GM19351 (cell line): Measurements from ENCODE around the gene GCN1.

ENCODE experiments used
- ATAC-seq: cut with Tn5 transposase; IDR thresholded peaks from one replicate; pipeline ENCODE4 v1.9.1; 2021; ENCODE audit warnings: mild to moderate bottlenecking, moderate library complexity; ENCODE audit not compliant: unreplicated experiment

The GCN1 gene

GRCh38 chr12:120119271-120119973 lies 75.1 kb downstream of the GCN1 start:
- ATAC-seq: no peak

DNA sequence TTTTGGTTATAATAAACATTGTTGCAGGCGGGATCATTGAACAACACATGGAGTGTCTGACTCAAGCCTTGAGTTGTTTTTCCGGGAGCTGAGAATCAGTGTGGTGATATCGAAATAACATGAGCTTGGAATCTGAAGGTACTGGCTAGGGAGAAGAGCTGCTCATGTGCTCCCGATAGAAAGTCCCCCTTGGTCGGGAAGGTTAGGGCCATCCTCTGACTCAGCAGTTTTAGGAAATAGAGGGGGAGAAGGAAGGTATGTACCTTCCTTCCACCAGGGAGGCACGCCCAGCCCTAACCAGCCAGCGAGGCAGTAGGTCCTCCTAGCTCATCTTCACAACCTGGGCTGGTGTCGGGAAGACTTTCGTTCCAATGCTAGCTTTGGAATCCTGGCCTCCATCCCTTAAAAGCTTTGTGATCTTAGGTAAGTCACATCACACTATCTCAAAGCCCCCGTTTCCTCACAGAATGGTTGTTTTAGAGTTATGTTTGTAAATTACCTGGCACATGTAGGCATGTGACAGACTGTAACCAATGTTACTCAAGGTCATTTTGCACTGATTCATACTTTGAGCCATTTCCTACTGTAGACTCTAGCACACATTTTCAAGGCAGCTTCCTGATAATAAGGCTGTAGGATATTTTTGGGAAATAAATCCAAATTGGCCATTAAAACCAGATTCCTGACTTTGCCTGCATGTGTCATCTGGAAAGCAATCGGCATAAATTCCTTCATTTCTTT lies 76.0 kb downstream of the GCN1 start:
- no peak for ATAC-seq

- no peak for ATAC-seq
Measured at GRCh38 chr12:120117961-120118320, 76.6 kb downstream of the GCN1 start.

- ATAC-seq: peak; percentile 43
Measured at GRCh38 chr12:120116792-120117651, 77.5 kb downstream of the GCN1 start.

GRCh38 chr12:120116441-120116791 lies 78.1 kb downstream of the GCN1 start, which contains the start of gene RAB35:
Gene RAB35 (minus strand): TSS chr12:120116753. CDS start chr12:120116650, 103 bp downstream.
- peak; percentile 12 for ATAC-seq

GRCh38 chr12:120115692-120116440 lies 78.6 kb downstream of the GCN1 start:
- ATAC-seq: peak; percentile 10

GRCh38 chr12:120115066-120115465 lies 79.4 kb downstream of the GCN1 start:
- no peak for ATAC-seq

GRCh38 chr12:120110550-120111501 lies 83.7 kb downstream of the GCN1 start:
- peak; percentile 85 for ATAC-seq

DNA sequence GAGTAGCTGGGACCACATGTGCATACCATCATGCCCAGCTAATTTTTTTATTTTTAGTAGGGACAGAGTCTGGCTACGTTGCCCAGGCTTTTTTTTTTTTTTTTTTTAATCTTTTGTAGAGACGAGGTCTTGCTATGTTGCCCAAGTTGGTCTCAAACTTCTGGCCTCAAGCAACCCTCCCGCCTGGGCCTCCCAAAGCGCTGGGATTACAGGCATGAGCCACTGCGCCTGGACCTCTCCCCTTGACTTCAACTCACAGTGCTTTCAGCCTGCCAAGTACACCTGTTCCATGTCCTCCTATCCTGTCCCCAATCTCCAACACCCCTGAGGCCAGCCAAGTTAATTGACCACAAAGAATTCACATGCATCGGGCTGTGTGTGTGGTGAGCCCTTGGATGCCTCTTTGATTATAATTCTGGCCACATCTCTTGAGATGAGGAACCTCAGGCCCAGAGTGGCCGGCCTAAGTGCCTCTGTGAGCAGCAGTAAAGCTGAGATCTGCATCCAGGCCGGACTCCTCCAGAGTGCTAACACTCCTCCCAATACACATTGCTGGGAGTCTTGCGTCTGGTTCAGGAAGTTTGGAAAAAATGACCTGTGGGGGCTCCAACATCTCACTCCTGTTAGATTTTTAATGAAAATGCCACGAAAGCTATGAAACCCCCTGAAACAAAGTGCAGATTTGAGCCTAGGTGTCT lies 84.8 kb downstream of the GCN1 start:
- no peak for ATAC-seq

- no peak for ATAC-seq
Measured at GRCh38 chr12:120106151-120106550, 88.4 kb downstream of the GCN1 start.

GRCh38 chr12:120103371-120103770 lies 91.1 kb downstream of the GCN1 start:
- ATAC-seq: no peak

DNA sequence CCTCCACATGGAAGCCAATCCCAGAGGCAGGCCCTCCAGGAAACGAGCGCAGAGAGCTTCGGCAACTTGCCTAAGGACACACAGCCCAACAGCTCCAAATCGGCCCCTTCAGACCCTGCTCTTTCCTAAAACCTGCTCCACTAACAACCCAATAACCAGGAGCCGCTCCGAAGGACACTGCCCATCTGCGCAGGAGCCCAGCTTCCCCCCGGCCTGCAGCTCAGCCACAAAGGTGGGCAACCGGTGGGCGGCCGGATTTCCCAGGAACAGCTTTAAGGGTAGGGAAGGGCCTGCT lies 91.5 kb downstream of the GCN1 start:
- ATAC-seq: no peak

GRCh38 chr12:120102189-120103043 lies 92.1 kb downstream of the GCN1 start:
- no peak for ATAC-seq

- ATAC-seq: peak; percentile 33
Measured at GRCh38 chr12:120101617-120102016, 92.9 kb downstream of the GCN1 start.

DNA sequence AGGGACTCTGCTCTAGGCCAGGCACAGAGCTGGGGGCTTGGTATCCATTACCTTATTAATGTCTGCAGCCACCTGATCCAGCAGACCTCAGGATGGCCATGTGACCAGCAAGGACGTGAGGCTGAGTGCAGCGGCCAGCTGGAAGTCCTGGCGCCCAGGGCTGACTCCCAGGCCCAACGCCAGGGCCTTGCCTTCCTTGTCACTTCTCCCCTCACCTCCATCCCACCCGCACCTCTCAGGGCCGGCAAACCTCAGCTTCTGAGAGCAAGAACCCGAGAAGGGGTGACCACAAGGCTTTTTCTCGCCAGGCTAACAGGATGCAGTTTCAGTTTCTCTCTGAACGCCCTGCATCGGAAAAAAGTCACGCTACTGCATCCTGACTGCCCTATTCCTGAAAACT lies 93.3 kb downstream of the GCN1 start:
- peak; percentile 76 for ATAC-seq

- ATAC-seq: no peak
Measured at GRCh38 chr12:120100630-120101029, 93.9 kb downstream of the GCN1 start.

DNA sequence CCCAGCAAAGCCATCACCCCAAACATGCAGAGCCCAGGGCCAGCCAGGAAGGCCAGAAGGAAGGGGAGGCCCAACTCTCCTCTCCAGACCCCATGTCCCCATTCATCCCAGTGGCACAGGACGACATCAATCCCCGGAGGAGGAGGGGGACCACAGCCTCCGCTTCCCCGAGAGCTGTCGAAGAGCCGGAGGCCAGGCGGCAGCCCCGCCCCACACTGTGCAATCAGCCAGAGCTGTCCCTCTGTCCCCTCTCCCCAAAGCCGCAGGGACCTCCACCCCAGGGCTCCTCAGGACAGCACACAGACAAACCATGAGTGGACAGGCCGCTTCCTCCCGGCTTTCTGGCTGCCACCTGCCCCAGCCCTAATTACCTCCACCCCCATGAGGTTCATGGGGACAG lies 94.8 kb downstream of the GCN1 start:
- no peak for ATAC-seq

GRCh38 chr12:120098756-120099470 lies 95.6 kb downstream of the GCN1 start:
- no peak for ATAC-seq
